BJ (cell line): ENCODE results near the gene MXD1. TPM values are rescaled to one million over a fixed set of nuclear protein-coding genes. Genes with fewer than 3 reads are reported as not detected.

ENCODE experiments used
- CTCF ChIA-PET: fragments of 350-600 bp; formaldehyde crosslinking; extraction: SDS; loops from one replicate; lab custom pipeline; 2021; ENCODE audit warnings: antibody characterized with exemption, inconsistent platforms; lab: Yijun Ruan, JAX
- POLR2A ChIA-PET: fragments of 300-600 bp; sonication (Branson Sonifier 250); formaldehyde crosslinking; extraction: SDS; loops from one replicate; lab custom pipeline; 2021; ENCODE audit warnings: antibody characterized with exemption; lab: Charles Lee
- DNase-seq: peaks from one replicate; pipeline ENCODE4 v3.0.0-alpha.2; 2011; ENCODE audit warnings: low read depth
- H3K27me3 ChIP-seq: 2 replicates; pipeline ENCODE4 v1.6.0; 2011; ENCODE audit warnings: low read length; ENCODE audit not compliant: control insufficient read depth, insufficient read depth
- H3K36me3 ChIP-seq: 2 replicates; pipeline ENCODE4 v1.5.1; 2011; ENCODE audit warnings: low read length; ENCODE audit not compliant: control insufficient read depth, insufficient read depth
- H3K4me3 ChIP-seq: 2 replicates; pipeline ENCODE4 v1.5.1; 2011; ENCODE audit warnings: low read depth, mild to moderate bottlenecking, control low read depth, low read length
- CTCF ChIP-seq: IDR thresholded peaks from 2 replicates; pipeline ENCODE4 v1.5.1; 2011; ENCODE audit warnings: low read depth, mild to moderate bottlenecking, control low read depth, inconsistent platforms, low read length, moderate library complexity; ENCODE audit not compliant: insufficient read depth
- polyA plus RNA-seq: library from polyadenylated mRNA; depleted of rRNA; stranded (reverse); fragments of >200 nt; gene quantifications from 2 replicates; pipeline ENCODE4 v1.2.3, GENCODE V29; 2011

The MXD1 gene
- polyA plus RNA-seq, 1 experiment = 3.9 TPM

GRCh38 chr2:69954084-69954483 lies 39.2 kb downstream of the MXD1 start:
- ChIA-PET POLR2A (no interaction called here), CTCF (no interaction called here)
- H3K4me3 ChIP-seq = no peak overlapping the region
- no peak for DNase-seq
- no peaks in the 10 kb centered on the region for H3K36me3 ChIP-seq
- TF ChIP-seq CTCF = no peak
- H3K27me3 ChIP-seq = peaks cover 15% of the 10 kb centered on the region

GRCh38 chr2:69955029-69955428 lies 40.1 kb downstream of the MXD1 start:
- H3K36me3 ChIP-seq = no peaks in the 10 kb centered on the region
- peaks cover 15% of the 10 kb centered on the region for H3K27me3 ChIP-seq
- POLR2A ChIA-PET = no interaction called here
- H3K4me3 ChIP-seq = no peak overlapping the region
- no peak for TF ChIP-seq CTCF
- CTCF ChIA-PET = interaction anchor here (1.6 kb wide), 1 partner anchor 9 kb away, joined by 5 read pairs; no protein-coding TSS in a partner anchor
- no peak for DNase-seq

- TF ChIP-seq CTCF = no peak
- Histone ChIP-seq H3K36me3 (no peaks in the 10 kb centered on the region), H3K27me3 (peaks cover 17% of the 10 kb centered on the region), H3K4me3 (no peak overlapping the region)
- CTCF ChIA-PET = no interaction called here
- POLR2A ChIA-PET = no interaction called here
- DNase-seq = no peak
Observed at GRCh38 chr2:69956475-69956979, 41.6 kb downstream of the MXD1 start.

- CTCF ChIA-PET = no interaction called here
- no peak for TF ChIP-seq CTCF
- no peak for DNase-seq
- H3K27me3 ChIP-seq = peaks cover 19% of the 10 kb centered on the region
- H3K36me3 ChIP-seq = no peaks in the 10 kb centered on the region
- POLR2A ChIA-PET = no interaction called here
- H3K4me3 ChIP-seq = no peak overlapping the region
Observed at GRCh38 chr2:69957965-69958364, 43.1 kb downstream of the MXD1 start.

- no peak for TF ChIP-seq CTCF
- no peaks in the 10 kb centered on the region for H3K36me3 ChIP-seq
- no peak for DNase-seq
- H3K27me3 ChIP-seq = peaks cover 19% of the 10 kb centered on the region
- no peak overlapping the region for H3K4me3 ChIP-seq
- CTCF ChIA-PET = no interaction called here
- POLR2A ChIA-PET = no interaction called here
Observed at GRCh38 chr2:69958480-69958879, 43.6 kb downstream of the MXD1 start.
